ENCODE data around the gene NOTCH1.
A peak's percentile ranks its signal among the peaks of the same experiment; 100 is the strongest.

The NOTCH1 gene

DNA sequence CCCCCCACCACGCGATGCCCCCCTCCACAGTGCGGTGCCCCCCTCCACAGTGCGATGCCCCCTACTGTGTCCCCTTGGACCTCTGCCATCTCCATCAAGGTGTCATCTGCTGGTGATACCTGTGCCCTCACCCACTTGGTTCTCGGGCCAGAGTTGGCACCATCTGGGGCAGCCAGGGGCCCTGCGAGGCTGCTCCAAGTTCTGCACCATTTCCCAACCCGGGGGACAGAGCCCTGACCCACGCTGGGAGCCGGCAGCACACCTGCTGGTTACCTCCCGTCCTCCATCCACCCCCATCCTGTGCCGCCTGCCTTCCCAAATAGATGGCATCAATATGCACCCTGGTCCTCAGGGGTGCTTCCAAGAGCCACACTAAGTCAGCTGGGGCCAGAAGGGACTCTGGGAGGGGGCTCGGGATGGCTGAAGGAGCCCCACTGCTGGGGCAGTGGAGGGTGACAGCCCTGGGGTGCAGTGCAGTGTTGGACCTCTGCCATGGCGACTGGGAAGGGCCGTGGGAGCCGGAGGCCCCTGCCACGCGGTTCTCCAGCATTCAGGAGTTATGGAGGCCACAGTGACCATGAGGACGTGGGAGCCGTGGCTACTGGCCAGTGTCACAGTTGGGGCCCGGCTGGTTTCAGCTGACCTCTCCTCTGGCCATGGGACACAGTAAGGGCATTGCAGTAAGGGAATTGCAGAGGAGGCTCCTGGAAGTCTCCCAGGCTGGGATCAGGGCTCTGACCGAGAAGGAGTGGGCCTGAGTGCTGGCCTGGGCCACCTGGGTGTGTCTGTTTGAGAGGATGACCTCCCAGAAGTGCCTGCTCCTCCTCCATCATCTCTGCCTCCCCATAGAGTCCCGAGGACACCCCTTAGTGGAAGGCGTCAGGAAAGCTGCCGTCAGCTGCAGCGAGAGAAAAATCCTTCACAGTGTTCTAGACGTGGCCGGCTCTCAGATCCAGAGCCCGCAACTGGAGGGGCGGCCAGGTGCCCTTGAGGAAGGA is 44.2 kb upstream of the NOTCH1 start:
- H3K4me3 Mint-ChIP-seq, result peak overlapping the region in 2 of 3 experiments; percentile 17 to 44
- H3K36me3 Mint-ChIP-seq (ENCODE audit: low read depth), result no peaks in the 10 kb centered on the region
- peaks cover 64% of the 10 kb centered on the region for H3K4me1 Mint-ChIP-seq
- TF ChIP-seq, protein P1, sequence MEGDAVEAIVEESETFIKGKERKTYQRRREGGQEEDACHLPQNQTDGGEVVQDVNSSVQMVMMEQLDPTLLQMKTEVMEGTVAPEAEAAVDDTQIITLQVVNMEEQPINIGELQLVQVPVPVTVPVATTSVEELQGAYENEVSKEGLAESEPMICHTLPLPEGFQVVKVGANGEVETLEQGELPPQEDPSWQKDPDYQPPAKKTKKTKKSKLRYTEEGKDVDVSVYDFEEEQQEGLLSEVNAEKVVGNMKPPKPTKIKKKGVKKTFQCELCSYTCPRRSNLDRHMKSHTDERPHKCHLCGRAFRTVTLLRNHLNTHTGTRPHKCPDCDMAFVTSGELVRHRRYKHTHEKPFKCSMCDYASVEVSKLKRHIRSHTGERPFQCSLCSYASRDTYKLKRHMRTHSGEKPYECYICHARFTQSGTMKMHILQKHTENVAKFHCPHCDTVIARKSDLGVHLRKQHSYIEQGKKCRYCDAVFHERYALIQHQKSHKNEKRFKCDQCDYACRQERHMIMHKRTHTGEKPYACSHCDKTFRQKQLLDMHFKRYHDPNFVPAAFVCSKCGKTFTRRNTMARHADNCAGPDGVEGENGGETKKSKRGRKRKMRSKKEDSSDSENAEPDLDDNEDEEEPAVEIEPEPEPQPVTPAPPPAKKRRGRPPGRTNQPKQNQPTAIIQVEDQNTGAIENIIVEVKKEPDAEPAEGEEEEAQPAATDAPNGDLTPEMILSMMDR (IDR thresholded peaks at IDR 0.05; ENCODE audit: unreplicated experiment in 3 of 3), result no peak
- peaks cover 3% of the 10 kb centered on the region for H3K9me3 Mint-ChIP-seq
- H3K27me3 Mint-ChIP-seq (ENCODE audit: low read depth), result peaks cover 3% of the 10 kb centered on the region
- peak overlapping the region; percentile 96 to 97 (median 97) for H3K27ac Mint-ChIP-seq

DNA sequence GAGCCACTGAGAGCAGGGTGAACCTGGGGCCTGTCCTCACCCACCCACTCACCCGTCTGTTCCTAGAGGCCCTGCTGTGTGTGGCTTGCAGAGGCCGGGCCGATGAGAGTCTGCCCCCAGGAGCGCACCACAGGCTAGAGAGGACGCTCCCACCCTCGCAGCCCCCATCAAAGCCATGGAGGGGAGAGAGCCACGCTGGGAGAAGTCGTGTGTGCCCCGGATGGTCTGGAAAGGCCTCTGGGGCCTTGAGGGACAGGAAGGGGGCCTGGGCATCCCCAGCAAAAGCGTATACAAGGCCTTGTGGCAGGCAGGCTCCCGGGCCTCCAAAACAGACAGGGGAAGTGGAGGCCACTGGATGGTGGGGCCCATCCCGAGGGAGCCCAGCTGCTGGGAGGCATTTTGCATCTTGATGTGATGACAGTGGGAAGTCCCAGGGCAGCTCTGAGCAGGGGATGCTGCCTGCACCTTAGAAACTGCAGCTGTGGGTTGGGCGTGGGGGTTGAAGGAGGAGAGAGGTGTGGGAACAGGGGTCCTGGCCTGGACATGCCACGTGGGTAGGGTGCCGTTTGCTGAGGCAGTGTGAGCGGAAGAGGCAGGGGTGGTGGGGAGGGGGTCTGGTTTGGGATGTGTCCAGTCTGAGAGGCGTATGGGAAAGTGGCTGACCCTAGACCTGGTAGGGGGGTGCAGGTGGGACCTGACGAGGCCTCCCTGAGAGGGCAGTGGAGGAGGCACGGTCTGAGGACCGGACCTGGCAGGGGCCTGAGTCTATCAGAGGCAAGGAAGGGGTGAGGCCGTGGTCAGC is 43.0 kb upstream of the NOTCH1 start:
- H3K36me3 Mint-ChIP-seq (ENCODE audit: low read depth), result no peaks in the 10 kb centered on the region
- TF ChIP-seq, protein P1 (IDR thresholded peaks at IDR 0.05; ENCODE audit: unreplicated experiment in 3 of 3), result no peak
- H3K4me1 Mint-ChIP-seq, result peaks cover 62% of the 10 kb centered on the region
- peak overlapping the region; percentile 41 to 64 (median 55) for H3K4me3 Mint-ChIP-seq
- H3K9me3 Mint-ChIP-seq, result peaks cover 3% of the 10 kb centered on the region
- H3K27me3 Mint-ChIP-seq (ENCODE audit: low read depth), result peaks cover 3% of the 10 kb centered on the region
- H3K27ac Mint-ChIP-seq, result peak overlapping the region; percentile 96 to 97 (median 96)

DNA sequence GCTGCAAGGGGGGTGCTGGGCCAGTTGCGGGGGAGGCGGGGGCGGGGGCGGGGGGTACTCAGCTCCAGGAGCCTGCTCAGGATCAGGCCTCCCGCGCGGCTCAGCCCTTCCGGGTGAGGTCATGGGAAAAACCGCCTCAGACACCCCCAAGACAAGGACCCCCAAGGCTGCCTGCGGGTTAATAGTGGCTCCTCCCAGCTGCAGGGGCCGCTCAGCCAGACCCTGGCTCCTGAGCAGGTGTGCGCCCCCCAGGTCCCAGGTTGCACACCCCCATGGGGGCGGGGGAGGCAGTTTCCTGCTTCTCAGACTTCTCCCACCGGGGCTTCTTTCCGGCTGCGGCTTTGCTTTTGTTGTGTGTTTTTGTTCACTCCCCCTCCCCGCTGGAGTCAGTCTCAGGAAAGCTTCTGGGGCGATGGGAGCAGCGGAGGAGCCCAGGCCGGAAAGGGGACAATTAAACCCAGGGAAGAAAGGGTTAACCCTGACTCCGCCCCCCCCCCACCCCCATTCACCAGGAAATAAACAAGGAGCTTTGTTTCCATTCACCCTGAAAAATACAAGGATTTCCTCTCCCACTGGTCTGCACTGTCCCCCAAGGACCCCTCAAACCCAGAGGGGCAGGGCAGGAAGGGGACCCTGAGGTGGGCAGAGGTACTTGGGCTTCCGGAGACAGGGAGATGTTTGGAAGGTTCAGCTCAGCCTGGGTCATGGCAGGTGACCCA is 42.3 kb upstream of the NOTCH1 start:
- Mint-ChIP-seq H3K4me1 (peaks cover 54% of the 10 kb centered on the region), H3K4me3 (peak overlapping the region; percentile 41 to 64 (median 55)), H3K36me3 (ENCODE audit: low read depth) (no peaks in the 10 kb centered on the region), H3K27ac (peak overlapping the region; percentile 96 to 97 (median 96)), H3K9me3 (peaks cover 3% of the 10 kb centered on the region), H3K27me3 (ENCODE audit: low read depth) (peaks cover 3% of the 10 kb centered on the region)
- TF ChIP-seq, protein P1 (IDR thresholded peaks at IDR 0.05; ENCODE audit: unreplicated experiment in 3 of 3), result no peak

DNA sequence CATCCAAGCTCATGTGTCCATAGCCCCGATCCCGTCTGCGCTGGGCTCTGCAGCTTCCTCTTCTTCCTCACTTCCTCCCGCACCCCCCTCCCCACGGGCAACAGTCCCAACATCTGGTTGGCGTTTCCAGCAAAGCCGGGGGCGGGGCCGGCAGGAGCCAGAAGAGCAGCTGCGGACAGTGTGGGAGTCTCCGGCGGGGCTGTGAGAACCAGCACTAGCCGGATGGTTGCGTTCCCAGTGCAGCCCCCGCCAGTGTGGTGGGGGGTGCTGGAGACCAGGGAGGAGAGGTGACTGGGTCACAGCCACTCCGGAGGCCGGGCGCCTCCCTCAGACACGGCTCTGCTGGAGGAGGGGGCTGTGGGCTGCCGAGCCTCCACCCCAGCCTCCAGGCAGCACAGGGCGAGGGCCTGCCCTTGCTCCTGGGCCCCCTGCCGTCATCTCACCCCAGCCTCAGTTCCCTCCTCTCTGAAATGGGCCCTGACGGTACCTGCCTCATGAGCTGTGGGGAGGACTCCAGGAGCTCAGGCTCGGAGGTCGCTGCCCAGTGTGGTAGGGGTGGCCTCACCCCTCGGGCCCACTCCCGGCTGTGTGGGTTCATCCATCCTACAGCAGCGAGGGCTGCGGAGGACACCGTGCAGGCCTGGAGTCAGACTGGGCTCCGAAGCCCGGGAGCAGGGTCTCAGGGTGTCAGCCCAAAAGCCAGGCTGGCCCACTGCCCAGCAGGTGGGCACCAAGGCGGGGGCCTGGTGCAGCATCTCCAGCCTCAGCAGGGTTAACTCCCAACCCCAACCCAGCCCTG is 41.5 kb upstream of the NOTCH1 start:
- Mint-ChIP-seq H3K36me3 (ENCODE audit: low read depth) (no peaks in the 10 kb centered on the region), H3K9me3 (peaks cover 3% of the 10 kb centered on the region), H3K4me1 (peaks cover 50% of the 10 kb centered on the region), H3K4me3 (peak overlapping the region; percentile 45 to 65 (median 64)), H3K27me3 (ENCODE audit: low read depth) (peaks cover 3% of the 10 kb centered on the region), H3K27ac (peak overlapping the region; percentile 85 to 96 (median 90))
- TF ChIP-seq, protein P1 (IDR thresholded peaks at IDR 0.05; ENCODE audit: unreplicated experiment in 3 of 3), result no peak

DNA sequence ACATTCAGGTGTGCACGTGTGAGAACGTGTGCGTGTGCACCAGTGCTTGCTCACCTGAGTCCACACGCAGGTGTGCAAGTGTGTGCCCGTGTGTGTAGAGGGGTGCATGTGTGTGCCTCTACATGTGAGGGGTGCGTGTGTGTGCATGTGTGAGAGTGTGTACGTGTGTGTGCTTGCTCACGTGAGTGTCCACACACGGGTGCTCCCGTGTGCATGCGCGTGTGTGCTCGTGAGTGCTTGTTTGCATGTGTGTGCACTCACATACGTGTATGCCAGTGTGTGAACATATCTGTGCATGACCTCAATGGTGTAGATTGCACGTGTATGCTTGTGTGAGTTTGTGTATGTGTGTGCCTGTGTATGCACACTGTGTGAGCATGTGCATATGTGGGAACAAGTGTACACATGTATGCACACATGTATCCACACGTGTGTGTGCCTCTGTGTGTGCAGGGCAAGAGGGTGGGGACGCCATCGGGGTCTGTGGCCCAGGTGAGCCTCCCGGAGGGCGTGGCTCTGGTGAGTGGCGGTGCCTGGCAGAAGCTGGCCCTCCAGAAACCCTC is 40.6 kb upstream of the NOTCH1 start:
- Mint-ChIP-seq H3K27me3 (ENCODE audit: low read depth) (peaks cover 3% of the 10 kb centered on the region), H3K4me3 (peak overlapping the region in 1 of 3 experiments; percentile 47), H3K9me3 (peaks cover 3% of the 10 kb centered on the region), H3K27ac (peak overlapping the region; percentile 82 to 90 (median 85)), H3K36me3 (ENCODE audit: low read depth) (no peaks in the 10 kb centered on the region), H3K4me1 (peaks cover 42% of the 10 kb centered on the region)
- TF ChIP-seq, protein P1 (IDR thresholded peaks at IDR 0.05; ENCODE audit: unreplicated experiment in 3 of 3), result no peak

Data from nephron (organoid).